GM12892 (cell line): ENCODE data around the gene NKAIN2.

Experiments
- POLR2A ChIP-seq: IDR thresholded peaks from 2 replicates; pipeline ENCODE4 v1.6.1; 2011; ENCODE audit warnings: low read depth, low read length, control low read depth
- TAF1 ChIP-seq: IDR thresholded peaks from 2 replicates; pipeline ENCODE4 v1.6.1; 2011; ENCODE audit warnings: low read depth, mild to moderate bottlenecking, control low read depth, low read length, borderline replicate concordance

DNA sequence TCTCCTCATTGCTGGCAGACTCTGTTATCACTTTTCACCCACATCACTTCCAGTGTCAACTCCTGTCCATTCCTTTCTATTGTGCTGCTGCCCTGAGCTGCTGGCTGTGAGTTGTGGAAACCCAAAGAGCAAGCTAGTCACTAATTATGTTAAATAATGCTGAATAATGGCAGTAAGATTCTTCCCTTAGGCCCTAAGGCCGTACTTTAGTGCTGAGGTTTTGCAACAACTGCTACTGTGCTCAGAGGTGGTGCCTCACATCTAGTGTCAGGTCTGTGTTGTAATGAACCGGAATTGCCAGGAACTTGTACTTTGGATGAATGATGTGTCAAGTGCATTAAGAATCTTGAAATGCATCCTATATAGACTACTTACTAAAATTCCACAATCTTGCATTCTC is 786.3 kb downstream of the NKAIN2 start:
- TF ChIP-seq TAF1 (no peak), POLR2A (no peak)
